Measurements from ENCODE around the gene PPP1R12C.
A peak's percentile ranks its signal among the peaks of the same experiment; 100 is the strongest.

PPP1R12C gene

DNA sequence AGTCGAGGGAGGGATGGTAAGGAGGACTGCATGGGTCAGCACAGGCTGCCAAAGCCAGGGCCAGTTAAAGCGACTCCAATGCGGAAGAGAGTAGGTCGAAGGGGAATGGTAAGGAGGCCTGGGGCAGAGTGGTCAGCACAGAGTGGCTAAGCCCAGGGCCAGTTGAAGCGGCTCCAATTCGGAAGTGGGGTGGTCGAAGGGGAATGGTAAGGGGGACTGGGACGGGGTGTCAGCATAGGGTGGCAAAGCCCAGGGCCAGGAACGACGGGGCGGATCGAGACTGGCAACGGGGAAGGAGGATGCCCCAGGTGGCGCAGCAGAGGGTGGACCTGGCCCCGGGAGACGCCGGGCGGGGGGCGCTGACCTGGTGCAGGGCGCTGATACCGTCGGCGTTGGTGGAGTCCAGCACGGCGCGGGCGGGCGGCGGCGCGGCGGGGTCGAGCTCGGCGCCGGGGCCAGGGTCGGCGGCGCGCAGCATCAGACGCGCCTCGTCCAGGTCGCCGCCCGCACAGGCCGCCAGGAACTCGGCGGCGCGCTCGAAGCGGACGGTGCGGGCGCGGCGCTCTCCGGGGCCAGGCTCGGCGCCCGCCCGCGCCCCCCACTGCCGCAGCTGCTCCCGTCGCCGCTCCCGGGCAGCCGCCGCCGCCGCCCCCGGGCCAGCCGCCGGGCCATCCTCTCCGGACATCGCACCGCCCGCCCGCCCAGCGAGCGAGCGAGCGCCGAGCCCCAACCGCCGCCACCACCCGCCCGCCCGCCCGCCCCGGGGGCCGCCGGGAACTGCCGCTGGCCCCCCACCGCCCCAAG is at the start of gene PPP1R12C:
PPP1R12C (minus strand) TSS at position 779 of the 804 bp plus-strand sequence; CDS start at position 685, 94 bp downstream.
- Histone ChIP-seq H3K27ac (ENCODE audit: low read length) (no peak within 1 kb of the TSS), H3K36me3 (ENCODE audit: control insufficient read depth, low read depth, low read length) (no peaks in the 10 kb centered on the region), H3K27me3 (ENCODE audit: control insufficient read depth, insufficient read depth, low read length) (no peaks in the 10 kb centered on the region), H3K9ac (ENCODE audit: low read length) (peak within 1 kb of the TSS; percentile 73), H3K4me3 (ENCODE audit: low read length) (peak within 1 kb of the TSS; percentile 90), H3K4me1 (ENCODE audit: control insufficient read depth, low read depth, low read length) (peaks cover 14% of the 10 kb centered on the region), H3K9me3 (ENCODE audit: control insufficient read depth, low read depth, low read length) (no peaks in the 10 kb centered on the region)

DNA sequence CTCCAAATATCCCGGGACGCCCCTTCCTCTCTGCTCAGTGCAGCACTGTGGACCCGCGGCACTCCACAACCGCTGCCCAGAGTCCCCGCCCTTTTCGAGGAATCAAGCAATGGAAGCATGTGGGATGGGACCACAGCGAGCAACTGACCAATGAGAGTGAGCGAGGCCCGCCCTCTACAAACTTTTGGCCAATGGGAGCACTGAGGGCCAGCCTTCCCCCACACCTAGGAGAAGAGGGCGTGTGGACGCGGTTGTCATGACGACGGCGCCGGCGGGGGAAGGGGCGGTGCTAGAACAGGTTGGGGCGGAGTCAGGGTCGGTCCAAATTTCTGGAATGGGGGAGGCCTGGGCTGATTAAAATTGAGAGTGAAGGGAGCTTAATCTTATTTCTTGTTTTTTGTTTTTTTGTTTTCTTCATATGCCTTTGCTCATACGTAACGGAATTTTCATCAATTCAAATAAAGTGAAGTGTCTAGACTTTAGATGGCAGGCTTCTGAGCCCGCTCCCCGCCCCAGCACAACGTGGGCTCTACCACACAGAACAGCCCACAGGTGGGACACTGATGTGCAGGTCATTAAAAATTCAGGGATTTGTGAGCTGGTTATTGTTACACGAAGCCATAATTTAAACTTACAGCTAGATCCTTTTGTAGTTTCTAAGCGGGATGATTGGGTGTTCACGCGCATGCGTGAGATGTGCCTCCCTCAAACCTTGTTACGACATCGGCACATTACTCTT is 49.3 kb upstream of the PPP1R12C start, which contains the start of gene DNAAF3:
DNAAF3 (minus strand) TSS at position 84 of the 739 bp plus-strand sequence. CDS start 200 bp downstream, outside the sequence.
- peaks cover 47% of the 10 kb centered on the region for H3K27me3 ChIP-seq (ENCODE audit: control insufficient read depth, insufficient read depth, low read length)
- H3K4me1 ChIP-seq (ENCODE audit: control insufficient read depth, low read depth, low read length): peaks cover 4% of the 10 kb centered on the region
- no peaks in the 10 kb centered on the region for H3K36me3 ChIP-seq (ENCODE audit: control insufficient read depth, low read depth, low read length)
- H3K9me3 ChIP-seq (ENCODE audit: control insufficient read depth, low read depth, low read length): no peaks in the 10 kb centered on the region
- H3K9ac ChIP-seq (ENCODE audit: low read length): peak within 1 kb of the TSS; percentile 61
- H3K4me3 ChIP-seq (ENCODE audit: low read length): peak within 1 kb of the TSS; percentile 71
- H3K27ac ChIP-seq (ENCODE audit: low read length): peak within 1 kb of the TSS; percentile 89

DNA sequence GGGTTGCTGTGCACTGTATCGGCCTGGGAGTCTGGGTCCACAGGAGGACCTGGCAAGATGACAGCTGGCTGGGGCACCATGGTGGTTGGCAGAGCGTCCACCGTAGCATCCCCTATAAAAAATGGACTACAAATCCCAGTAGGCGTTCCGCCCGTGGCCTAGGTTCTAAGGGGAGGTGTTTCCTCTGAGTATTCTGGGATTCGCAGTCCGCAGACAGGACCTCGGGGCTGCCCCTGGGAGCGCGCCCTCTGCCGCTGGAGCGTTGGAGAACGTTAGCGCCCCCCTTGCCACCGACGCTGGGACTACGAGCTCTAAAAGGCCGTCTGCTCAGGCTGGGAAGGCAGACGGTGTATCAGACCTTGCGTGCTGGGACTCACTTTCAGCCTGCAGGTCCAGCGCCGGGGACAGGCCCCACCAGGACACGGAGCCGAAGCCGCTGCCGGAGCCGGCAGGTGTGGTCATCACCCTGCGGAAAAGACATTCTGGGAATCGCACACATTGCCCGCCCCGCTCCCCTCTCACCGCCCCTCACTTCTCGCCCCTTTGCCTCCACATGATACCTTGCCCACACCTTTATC is 48.6 kb upstream of the PPP1R12C start:
- H3K9me3 ChIP-seq (ENCODE audit: control insufficient read depth, low read depth, low read length): no peaks in the 10 kb centered on the region
- peaks cover 47% of the 10 kb centered on the region for H3K27me3 ChIP-seq (ENCODE audit: control insufficient read depth, insufficient read depth, low read length)
- peak overlapping the region; percentile 71 for H3K4me3 ChIP-seq (ENCODE audit: low read length)
- peak overlapping the region; percentile 29 for H3K9ac ChIP-seq (ENCODE audit: low read length)
- H3K4me1 ChIP-seq (ENCODE audit: control insufficient read depth, low read depth, low read length): peaks cover 4% of the 10 kb centered on the region
- no peak overlapping the region for H3K27ac ChIP-seq (ENCODE audit: low read length)
- H3K36me3 ChIP-seq (ENCODE audit: control insufficient read depth, low read depth, low read length): no peaks in the 10 kb centered on the region

DNA sequence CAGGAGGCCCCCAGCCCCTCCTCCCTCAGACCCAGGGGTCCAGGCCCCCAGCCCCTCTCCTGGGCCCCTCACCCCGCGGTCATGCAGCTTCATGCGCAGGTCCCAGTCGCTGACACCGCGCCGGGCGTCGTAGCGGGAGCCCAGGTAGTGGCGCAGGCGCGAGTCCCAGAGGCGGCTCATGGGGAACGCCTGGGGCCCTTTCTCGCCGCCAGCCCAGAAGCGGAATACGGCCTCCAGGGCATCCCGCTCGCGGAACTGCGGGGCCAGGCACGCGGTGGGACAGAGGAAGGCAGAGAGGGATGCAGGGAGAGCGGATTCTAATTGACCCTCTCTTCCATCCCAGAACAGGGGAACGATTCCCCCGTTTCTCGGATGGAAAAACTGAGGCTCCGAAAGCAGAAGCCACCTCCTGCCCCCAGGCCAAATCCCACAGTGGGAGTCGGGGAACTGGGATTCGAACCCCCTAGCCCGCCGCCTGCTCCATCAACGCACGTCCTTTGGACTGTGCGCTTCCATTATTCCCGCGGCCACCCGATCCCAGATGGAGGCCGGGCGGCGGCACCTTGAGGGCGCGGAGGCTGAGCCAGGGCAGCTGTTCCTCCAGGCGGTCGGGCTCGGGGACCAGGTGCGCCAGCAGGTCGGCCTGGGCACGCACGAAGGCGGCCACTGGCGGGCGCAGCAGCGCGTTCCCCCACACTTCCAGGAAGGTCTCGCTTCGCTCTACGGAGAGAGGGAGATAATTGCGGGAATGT is 44.3 kb upstream of the PPP1R12C start:
- no peaks in the 10 kb centered on the region for H3K36me3 ChIP-seq (ENCODE audit: control insufficient read depth, low read depth, low read length)
- no peak overlapping the region for H3K9ac ChIP-seq (ENCODE audit: low read length)
- H3K27me3 ChIP-seq (ENCODE audit: control insufficient read depth, insufficient read depth, low read length): peaks cover 19% of the 10 kb centered on the region
- no peak overlapping the region for H3K27ac ChIP-seq (ENCODE audit: low read length)
- peaks cover 14% of the 10 kb centered on the region for H3K4me1 ChIP-seq (ENCODE audit: control insufficient read depth, low read depth, low read length)
- H3K4me3 ChIP-seq (ENCODE audit: low read length): no peak overlapping the region
- no peaks in the 10 kb centered on the region for H3K9me3 ChIP-seq (ENCODE audit: control insufficient read depth, low read depth, low read length)

DNA sequence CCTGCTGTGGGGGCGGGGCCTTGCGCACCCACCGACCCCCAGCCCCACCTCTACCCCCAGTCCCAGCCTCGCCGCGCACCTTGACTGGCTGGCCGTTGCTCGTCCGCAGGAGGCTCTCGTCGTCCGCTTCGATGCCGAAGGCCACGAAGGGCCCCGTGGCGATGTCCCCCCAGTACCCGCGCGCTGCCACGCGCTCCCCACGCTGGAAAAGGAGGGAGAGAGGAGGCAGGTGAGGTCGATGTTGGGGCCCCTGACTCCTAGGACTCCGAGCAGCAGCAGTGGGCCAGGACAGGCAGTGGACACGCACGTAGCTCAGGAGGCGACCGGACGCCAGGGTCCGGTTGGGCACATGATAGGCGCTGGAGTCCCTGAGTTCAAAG is 43.5 kb upstream of the PPP1R12C start:
- H3K4me3 ChIP-seq (ENCODE audit: low read length): peak overlapping the region; percentile 48
- no peaks in the 10 kb centered on the region for H3K9me3 ChIP-seq (ENCODE audit: control insufficient read depth, low read depth, low read length)
- no peak overlapping the region for H3K27ac ChIP-seq (ENCODE audit: low read length)
- H3K36me3 ChIP-seq (ENCODE audit: control insufficient read depth, low read depth, low read length): no peaks in the 10 kb centered on the region
- no peak overlapping the region for H3K9ac ChIP-seq (ENCODE audit: low read length)
- H3K27me3 ChIP-seq (ENCODE audit: control insufficient read depth, insufficient read depth, low read length): peaks cover 19% of the 10 kb centered on the region
- H3K4me1 ChIP-seq (ENCODE audit: control insufficient read depth, low read depth, low read length): peaks cover 14% of the 10 kb centered on the region

DNA sequence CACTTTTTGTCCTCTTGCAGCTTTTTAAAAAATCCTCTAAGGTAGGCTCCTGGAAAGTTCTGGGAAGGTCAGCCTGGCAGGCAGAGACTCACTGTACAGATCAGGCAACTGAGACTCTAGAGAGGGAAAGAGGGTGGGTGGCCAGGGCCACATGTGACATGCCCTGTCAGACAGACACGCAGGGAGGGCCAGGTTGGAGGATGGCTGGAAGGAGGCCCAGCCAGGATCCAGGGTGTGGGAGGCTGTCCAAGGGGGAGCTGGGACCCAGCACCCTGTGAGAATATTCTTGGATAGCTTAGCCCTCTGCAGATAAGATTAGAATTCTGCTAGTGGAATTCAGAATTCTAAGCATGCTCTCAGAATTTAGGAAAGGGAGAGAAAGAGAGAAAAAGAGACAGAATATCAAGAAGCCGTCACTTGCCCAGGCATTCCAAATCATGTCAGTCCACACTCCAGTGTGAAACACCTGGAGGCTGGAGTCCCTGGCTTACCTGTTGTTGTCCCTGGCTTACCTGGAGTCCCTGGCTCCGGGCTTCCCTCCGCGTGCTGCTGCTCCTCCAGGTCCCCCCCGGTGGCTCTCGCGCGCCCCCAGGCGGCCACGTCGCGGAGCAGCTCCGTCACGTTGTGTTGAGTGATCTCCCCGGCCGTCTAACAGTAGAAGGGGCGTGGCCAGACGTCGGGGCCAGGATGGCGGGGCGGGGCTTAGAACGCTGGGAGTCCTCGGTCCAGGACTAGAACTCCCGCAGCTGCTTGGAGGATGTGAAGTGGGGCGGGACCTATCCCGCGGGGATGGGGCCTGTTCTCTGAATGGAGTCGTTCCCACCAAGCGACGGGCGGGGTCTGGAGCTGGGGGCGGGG is 42.9 kb upstream of the PPP1R12C start:
- Histone ChIP-seq H3K4me1 (ENCODE audit: control insufficient read depth, low read depth, low read length) (peaks cover 14% of the 10 kb centered on the region), H3K27me3 (ENCODE audit: control insufficient read depth, insufficient read depth, low read length) (peaks cover 19% of the 10 kb centered on the region), H3K27ac (ENCODE audit: low read length) (no peak overlapping the region), H3K36me3 (ENCODE audit: control insufficient read depth, low read depth, low read length) (no peaks in the 10 kb centered on the region), H3K9me3 (ENCODE audit: control insufficient read depth, low read depth, low read length) (no peaks in the 10 kb centered on the region), H3K9ac (ENCODE audit: low read length) (no peak overlapping the region), H3K4me3 (ENCODE audit: low read length) (no peak overlapping the region)

DNA sequence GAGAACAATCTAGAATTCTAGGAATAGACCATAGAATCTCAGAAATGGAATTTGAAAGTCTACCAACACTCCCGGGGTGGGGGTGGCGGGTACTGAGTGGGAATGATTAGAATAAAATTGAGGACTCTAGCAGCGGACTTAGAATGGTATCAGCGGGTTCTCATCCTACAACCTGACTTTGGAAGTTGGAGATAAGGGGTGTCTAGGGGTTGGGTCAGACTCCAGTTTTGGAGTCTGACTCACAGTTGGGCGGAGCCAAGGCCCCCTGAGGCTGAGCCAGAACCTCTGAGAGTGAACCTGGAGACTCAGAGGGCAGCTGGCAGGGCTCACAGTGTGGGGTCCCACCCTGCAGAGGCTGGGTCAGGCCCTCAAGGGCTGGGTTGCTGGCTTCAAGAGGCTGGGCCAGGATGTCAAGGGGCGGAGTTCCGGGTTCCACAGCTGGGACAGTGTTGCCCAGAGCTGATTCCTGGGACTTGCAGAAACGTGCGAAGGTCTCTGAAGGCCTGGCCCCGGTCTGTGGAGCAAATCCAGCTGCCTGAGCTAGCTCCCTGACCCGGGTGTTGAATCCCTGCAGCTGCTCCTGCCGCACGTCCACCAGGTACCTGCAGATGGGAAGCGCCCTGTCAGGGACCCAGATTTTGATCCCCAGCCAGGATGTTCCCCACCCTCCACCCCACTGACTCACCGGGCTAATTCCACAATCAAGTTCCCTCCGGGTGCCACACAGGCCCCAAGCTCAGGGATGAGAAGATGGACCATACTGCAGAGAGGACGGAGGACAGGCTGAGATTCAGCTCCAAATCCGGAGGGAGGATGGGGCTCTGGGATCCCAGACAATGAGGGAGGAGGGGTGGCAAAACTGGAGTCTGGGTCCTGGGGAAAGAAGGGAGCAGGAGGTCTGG is 41.7 kb upstream of the PPP1R12C start:
- peaks cover 14% of the 10 kb centered on the region for H3K4me1 ChIP-seq (ENCODE audit: control insufficient read depth, low read depth, low read length)
- H3K27ac ChIP-seq (ENCODE audit: low read length): no peak overlapping the region
- H3K9ac ChIP-seq (ENCODE audit: low read length): no peak overlapping the region

DNA sequence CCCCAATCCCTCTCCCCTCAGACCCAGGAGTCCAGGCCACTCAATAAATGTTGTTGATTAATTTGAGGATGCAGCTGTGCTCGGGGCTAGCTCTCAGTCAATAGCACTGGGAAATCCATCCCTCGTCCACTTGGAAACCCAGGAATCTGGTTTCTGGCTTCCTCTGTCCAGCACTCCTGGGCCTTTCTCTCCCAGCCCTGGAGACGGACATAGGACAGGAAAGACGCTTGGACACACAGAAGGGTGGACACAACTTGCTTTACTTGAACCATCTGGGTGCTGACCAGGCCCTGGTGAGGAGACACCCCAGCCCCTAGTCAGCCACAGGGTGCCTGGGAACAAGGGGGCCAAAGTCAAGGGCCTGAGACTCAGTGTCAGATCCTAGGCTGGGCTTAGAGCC is 41.0 kb upstream of the PPP1R12C start:
- H3K4me1 ChIP-seq (ENCODE audit: control insufficient read depth, low read depth, low read length): peaks cover 14% of the 10 kb centered on the region
- no peak overlapping the region for H3K27ac ChIP-seq (ENCODE audit: low read length)

More for the DNA sequence above, 41.7 kb upstream of the PPP1R12C start:
- Histone ChIP-seq H3K4me3 (ENCODE audit: low read length) (no peak overlapping the region), H3K36me3 (ENCODE audit: control insufficient read depth, low read depth, low read length) (no peaks in the 10 kb centered on the region), H3K9me3 (ENCODE audit: control insufficient read depth, low read depth, low read length) (no peaks in the 10 kb centered on the region), H3K27me3 (ENCODE audit: control insufficient read depth, insufficient read depth, low read length) (peaks cover 19% of the 10 kb centered on the region)

DNA sequence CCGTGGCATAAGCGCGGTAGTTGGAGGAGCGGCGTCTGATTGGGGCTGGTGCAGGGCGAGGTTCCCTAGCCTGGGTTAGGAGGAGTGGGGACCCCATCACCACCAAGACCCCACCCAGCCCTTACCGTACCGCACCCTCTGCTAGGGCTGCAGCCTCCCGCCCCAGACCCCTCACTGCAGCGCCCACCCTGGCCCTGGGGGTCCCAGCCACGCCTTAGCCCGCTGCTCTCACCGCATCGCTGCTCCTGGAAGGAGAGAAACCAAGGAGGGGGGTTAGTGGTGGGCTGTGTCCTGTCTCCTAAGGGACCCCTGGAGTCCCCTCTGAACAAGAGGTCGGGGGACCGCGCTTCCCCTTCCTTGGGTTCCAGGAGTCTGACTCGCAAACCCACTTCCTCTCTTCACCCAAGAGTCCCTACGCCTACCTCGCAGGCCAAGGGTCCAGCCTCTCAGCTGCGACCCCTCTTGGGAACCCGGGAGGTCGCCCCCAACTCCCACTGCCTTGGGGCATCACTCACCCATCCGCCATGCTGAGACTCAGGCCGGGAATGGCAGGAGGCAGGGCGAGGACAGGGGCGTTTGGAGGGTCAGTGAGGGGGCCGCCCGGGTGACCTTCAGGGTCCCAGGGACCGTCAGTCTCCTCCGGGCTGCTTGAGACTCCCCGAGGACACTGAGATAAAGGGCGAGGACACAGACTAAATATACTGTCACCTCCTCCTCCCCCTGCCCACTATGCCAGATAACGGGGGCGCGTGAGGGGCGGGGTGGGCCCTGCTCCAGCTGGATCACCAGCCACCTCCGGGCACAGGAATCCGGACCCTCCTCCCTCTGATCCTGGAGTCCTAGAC is 39.8 kb upstream of the PPP1R12C start, which contains the start of gene TNNI3:
TNNI3 (minus strand) TSS at position 669 of the 845 bp plus-strand sequence; CDS start at position 526, 143 bp downstream.
- H3K4me3 ChIP-seq (ENCODE audit: low read length): peak within 1 kb of the TSS; percentile 75
- no peaks in the 10 kb centered on the region for H3K36me3 ChIP-seq (ENCODE audit: control insufficient read depth, low read depth, low read length)
- peaks cover 14% of the 10 kb centered on the region for H3K27me3 ChIP-seq (ENCODE audit: control insufficient read depth, insufficient read depth, low read length)
- H3K4me1 ChIP-seq (ENCODE audit: control insufficient read depth, low read depth, low read length): peaks cover 14% of the 10 kb centered on the region
- peak within 1 kb of the TSS; percentile 50 for H3K9ac ChIP-seq (ENCODE audit: low read length)
- no peak within 1 kb of the TSS for H3K27ac ChIP-seq (ENCODE audit: low read length)
- H3K9me3 ChIP-seq (ENCODE audit: control insufficient read depth, low read depth, low read length): no peaks in the 10 kb centered on the region

More for the DNA sequence above, 41.0 kb upstream of the PPP1R12C start:
- H3K27me3 ChIP-seq (ENCODE audit: control insufficient read depth, insufficient read depth, low read length): peaks cover 19% of the 10 kb centered on the region
- no peaks in the 10 kb centered on the region for H3K9me3 ChIP-seq (ENCODE audit: control insufficient read depth, low read depth, low read length)
- no peak overlapping the region for H3K9ac ChIP-seq (ENCODE audit: low read length)
- no peaks in the 10 kb centered on the region for H3K36me3 ChIP-seq (ENCODE audit: control insufficient read depth, low read depth, low read length)
- H3K4me3 ChIP-seq (ENCODE audit: low read length): no peak overlapping the region

All from iPS-18a (cell line).